ENCODE data around the gene ADAM23.
A peak's percentile ranks its signal among the peaks of the same experiment; 100 is the strongest.

ADAM23 gene

GRCh38 chr2:206418968-206419367 lies 24.4 kb upstream of the ADAM23 start:
- Histone ChIP-seq H4K20me1 (ENCODE audit: low read depth, low read length) (no peaks in the 10 kb centered on the region), H3K27ac (ENCODE audit: low read depth, low read length) (no peak overlapping the region), H3F3A (ENCODE audit: insufficient read depth) (no peaks in the 10 kb centered on the region), H3K9me3 (ENCODE audit: insufficient read depth, low read length) (no peaks in the 10 kb centered on the region), H3K27me3 (ENCODE audit: low read length) (no peaks in the 10 kb centered on the region), H2AFZ (ENCODE audit: low read depth, low read length, severe bottlenecking) (no peak overlapping the region), H3K36me3 (ENCODE audit: low read length) (no peaks in the 10 kb centered on the region), H3K4me3 (ENCODE audit: insufficient read depth, low read length, poor library complexity, severe bottlenecking) (no peak overlapping the region), H3K9me2 (replicated peaks; ENCODE audit: insufficient read depth, low read length) (no peaks in the 10 kb centered on the region), H3K9ac (ENCODE audit: low read length) (no peak overlapping the region), H3K4me2 (ENCODE audit: low read depth, low read length, poor library complexity, severe bottlenecking) (no peak overlapping the region), H3K79me2 (ENCODE audit: insufficient read depth, low read length) (no peaks in the 10 kb centered on the region)
- no peak for TF ChIP-seq EZH2phosphoT487 (conservative IDR thresholded peaks at IDR 0.05; ENCODE audit: low read length)
- no peak for TF ChIP-seq CTCF (IDR thresholded peaks at IDR 0.05; ENCODE audit: insufficient read depth, low read length, poor library complexity, severe bottlenecking)

- TF ChIP-seq EZH2phosphoT487 (conservative IDR thresholded peaks at IDR 0.05; ENCODE audit: low read length) (no peak), CTCF (IDR thresholded peaks at IDR 0.05; ENCODE audit: insufficient read depth, low read length, poor library complexity, severe bottlenecking) (no peak)
- no peaks in the 10 kb centered on the region for H3K9me2 ChIP-seq (replicated peaks; ENCODE audit: insufficient read depth, low read length)
- no peaks in the 10 kb centered on the region for H3K27me3 ChIP-seq (ENCODE audit: low read length)
- H3K4me3 ChIP-seq (ENCODE audit: insufficient read depth, low read length, poor library complexity, severe bottlenecking): no peak overlapping the region
- no peak overlapping the region for H3K9ac ChIP-seq (ENCODE audit: low read length)
- no peaks in the 10 kb centered on the region for H3K36me3 ChIP-seq (ENCODE audit: low read length)
- no peak overlapping the region for H3K4me2 ChIP-seq (ENCODE audit: low read depth, low read length, poor library complexity, severe bottlenecking)
- no peak overlapping the region for H3K27ac ChIP-seq (ENCODE audit: low read depth, low read length)
- no peaks in the 10 kb centered on the region for H3K79me2 ChIP-seq (ENCODE audit: insufficient read depth, low read length)
- H3F3A ChIP-seq (ENCODE audit: insufficient read depth): no peaks in the 10 kb centered on the region
- no peak overlapping the region for H2AFZ ChIP-seq (ENCODE audit: low read depth, low read length, severe bottlenecking)
- H3K9me3 ChIP-seq (ENCODE audit: insufficient read depth, low read length): no peaks in the 10 kb centered on the region
- H4K20me1 ChIP-seq (ENCODE audit: low read depth, low read length): no peaks in the 10 kb centered on the region
Measured at GRCh38 chr2:206420721-206421120, 22.6 kb upstream of the ADAM23 start.

GRCh38 chr2:206422493-206422892 lies 20.8 kb upstream of the ADAM23 start:
- no peaks in the 10 kb centered on the region for H3K27me3 ChIP-seq (ENCODE audit: low read length)
- no peaks in the 10 kb centered on the region for H3K79me2 ChIP-seq (ENCODE audit: insufficient read depth, low read length)
- peak overlapping the region; percentile 52 for H2AFZ ChIP-seq (ENCODE audit: low read depth, low read length, severe bottlenecking)
- H3K9me2 ChIP-seq (replicated peaks; ENCODE audit: insufficient read depth, low read length): no peaks in the 10 kb centered on the region
- H3K9me3 ChIP-seq (ENCODE audit: insufficient read depth, low read length): no peaks in the 10 kb centered on the region
- no peak overlapping the region for H3K4me2 ChIP-seq (ENCODE audit: low read depth, low read length, poor library complexity, severe bottlenecking)
- H3K27ac ChIP-seq (ENCODE audit: low read depth, low read length): no peak overlapping the region
- H4K20me1 ChIP-seq (ENCODE audit: low read depth, low read length): no peaks in the 10 kb centered on the region
- no peaks in the 10 kb centered on the region for H3F3A ChIP-seq (ENCODE audit: insufficient read depth)
- no peaks in the 10 kb centered on the region for H3K36me3 ChIP-seq (ENCODE audit: low read length)
- no peak overlapping the region for H3K9ac ChIP-seq (ENCODE audit: low read length)
- H3K4me3 ChIP-seq (ENCODE audit: insufficient read depth, low read length, poor library complexity, severe bottlenecking): no peak overlapping the region
- TF ChIP-seq EZH2phosphoT487 (conservative IDR thresholded peaks at IDR 0.05; ENCODE audit: low read length): no peak
- no peak for TF ChIP-seq CTCF (IDR thresholded peaks at IDR 0.05; ENCODE audit: insufficient read depth, low read length, poor library complexity, severe bottlenecking)
